HUES6 (cell line): Measurements from ENCODE around the gene HECTD4.

Experiments
- H3K27ac ChIP-seq: 2 replicates; pipeline ENCODE4 v1.7.0; 2013; ENCODE audit warnings: low read depth, mild to moderate bottlenecking, low read length, inconsistent platforms
- H3K27me3 ChIP-seq: 2 replicates; pipeline ENCODE4 v1.6.1; 2013; ENCODE audit warnings: low read length; ENCODE audit not compliant: control insufficient read depth, insufficient read depth
- H3K36me3 ChIP-seq: 2 replicates; pipeline ENCODE4 v1.6.1; 2013; ENCODE audit warnings: low read length; ENCODE audit not compliant: control insufficient read depth, insufficient read depth
- H3K4me1 ChIP-seq: 2 replicates; pipeline ENCODE4 v1.6.1; 2013; ENCODE audit warnings: low read length; ENCODE audit not compliant: control insufficient read depth, insufficient read depth
- H3K4me3 ChIP-seq: 2 replicates; pipeline ENCODE4 v1.5.1; 2013; ENCODE audit warnings: low read depth, low read length
- H3K9ac ChIP-seq: one replicate; pipeline ENCODE4 v1.6.1; 2013; ENCODE audit warnings: mild to moderate bottlenecking, low read length
- H3K9me3 ChIP-seq: 2 replicates; pipeline ENCODE4 v1.6.1; 2013; ENCODE audit warnings: low read depth, low read length; ENCODE audit not compliant: control insufficient read depth, insufficient read depth

HECTD4 gene

GRCh38 chr12:112333019-112333418 lies 49.2 kb downstream of the HECTD4 start:
- H3K36me3 ChIP-seq, result no peaks in the 10 kb centered on the region
- no peaks in the 10 kb centered on the region for H3K9me3 ChIP-seq
- no peaks in the 10 kb centered on the region for H3K4me1 ChIP-seq
- no peak overlapping the region for H3K9ac ChIP-seq
- H3K27me3 ChIP-seq, result no peaks in the 10 kb centered on the region
- H3K4me3 ChIP-seq, result no peak overlapping the region
- no peak overlapping the region for H3K27ac ChIP-seq

GRCh38 chr12:112331886-112332285 lies 50.3 kb downstream of the HECTD4 start:
- H3K27me3 ChIP-seq, result no peaks in the 10 kb centered on the region
- no peaks in the 10 kb centered on the region for H3K4me1 ChIP-seq
- no peak overlapping the region for H3K9ac ChIP-seq
- no peaks in the 10 kb centered on the region for H3K9me3 ChIP-seq
- H3K36me3 ChIP-seq, result no peaks in the 10 kb centered on the region
- H3K4me3 ChIP-seq, result no peak overlapping the region
- no peak overlapping the region for H3K27ac ChIP-seq

GRCh38 chr12:112330706-112331105 lies 51.5 kb downstream of the HECTD4 start:
- Histone ChIP-seq H3K4me3 (no peak overlapping the region), H3K27me3 (no peaks in the 10 kb centered on the region), H3K9me3 (no peaks in the 10 kb centered on the region), H3K9ac (no peak overlapping the region), H3K27ac (no peak overlapping the region), H3K36me3 (no peaks in the 10 kb centered on the region), H3K4me1 (no peaks in the 10 kb centered on the region)

GRCh38 chr12:112328456-112329124 lies 53.6 kb downstream of the HECTD4 start:
- no peaks in the 10 kb centered on the region for H3K4me1 ChIP-seq
- H3K9me3 ChIP-seq, result no peaks in the 10 kb centered on the region
- no peak overlapping the region for H3K4me3 ChIP-seq
- no peaks in the 10 kb centered on the region for H3K27me3 ChIP-seq
- no peaks in the 10 kb centered on the region for H3K36me3 ChIP-seq
- no peak overlapping the region for H3K9ac ChIP-seq
- H3K27ac ChIP-seq, result no peak overlapping the region

GRCh38 chr12:112327209-112327938 lies 54.9 kb downstream of the HECTD4 start:
- Histone ChIP-seq H3K27ac (no peak overlapping the region), H3K9ac (no peak overlapping the region), H3K27me3 (no peaks in the 10 kb centered on the region), H3K4me3 (no peak overlapping the region), H3K9me3 (no peaks in the 10 kb centered on the region), H3K36me3 (no peaks in the 10 kb centered on the region), H3K4me1 (peaks cover 6% of the 10 kb centered on the region; the same call in 1 of the 2 replicates)

- H3K36me3 ChIP-seq, result no peaks in the 10 kb centered on the region
- H3K4me1 ChIP-seq, result peaks cover 15% of the 10 kb centered on the region
- no peak overlapping the region for H3K4me3 ChIP-seq
- no peak overlapping the region for H3K27ac ChIP-seq
- H3K9ac ChIP-seq, result no peak overlapping the region
- no peaks in the 10 kb centered on the region for H3K9me3 ChIP-seq
- no peaks in the 10 kb centered on the region for H3K27me3 ChIP-seq
Observed at GRCh38 chr12:112325622-112326207, 56.5 kb downstream of the HECTD4 start.

- H3K4me3 ChIP-seq, result no peak overlapping the region
- H3K36me3 ChIP-seq, result no peaks in the 10 kb centered on the region
- no peak overlapping the region for H3K27ac ChIP-seq
- no peaks in the 10 kb centered on the region for H3K9me3 ChIP-seq
- H3K4me1 ChIP-seq, result peaks cover 15% of the 10 kb centered on the region
- no peaks in the 10 kb centered on the region for H3K27me3 ChIP-seq
- H3K9ac ChIP-seq, result no peak overlapping the region
Observed at GRCh38 chr12:112325157-112325556, 57.1 kb downstream of the HECTD4 start.

GRCh38 chr12:112322882-112323547 lies 59.2 kb downstream of the HECTD4 start:
- H3K36me3 ChIP-seq, result 0 out of 2 replicates have a peak, but pooled peaks cover 7% of the 10 kb centered on the region
- H3K9ac ChIP-seq, result no peak overlapping the region
- H3K9me3 ChIP-seq, result no peaks in the 10 kb centered on the region
- H3K27me3 ChIP-seq, result no peaks in the 10 kb centered on the region
- H3K27ac ChIP-seq, result no peak overlapping the region
- peaks cover 15% of the 10 kb centered on the region for H3K4me1 ChIP-seq
- no peak overlapping the region for H3K4me3 ChIP-seq

GRCh38 chr12:112322441-112322840 lies 59.8 kb downstream of the HECTD4 start:
- Histone ChIP-seq H3K9ac (no peak overlapping the region), H3K27ac (no peak overlapping the region), H3K27me3 (no peaks in the 10 kb centered on the region)

GRCh38 chr12:112321245-112321644 lies 61.0 kb downstream of the HECTD4 start:
- Histone ChIP-seq H3K27me3 (no peaks in the 10 kb centered on the region), H3K4me3 (no peak overlapping the region), H3K36me3 (0 out of 2 replicates have a peak, but pooled peaks cover 7% of the 10 kb centered on the region), H3K27ac (no peak overlapping the region), H3K9ac (no peak overlapping the region), H3K4me1 (peaks cover 15% of the 10 kb centered on the region), H3K9me3 (no peaks in the 10 kb centered on the region)

More at GRCh38 chr12:112322441-112322840, 59.8 kb downstream of the HECTD4 start:
- H3K4me3 ChIP-seq, result no peak overlapping the region
- H3K36me3 ChIP-seq, result 0 out of 2 replicates have a peak, but pooled peaks cover 7% of the 10 kb centered on the region
- no peaks in the 10 kb centered on the region for H3K9me3 ChIP-seq
- peaks cover 15% of the 10 kb centered on the region for H3K4me1 ChIP-seq
